ENCODE measurements around the gene IER5L.

The IER5L gene

DNA sequence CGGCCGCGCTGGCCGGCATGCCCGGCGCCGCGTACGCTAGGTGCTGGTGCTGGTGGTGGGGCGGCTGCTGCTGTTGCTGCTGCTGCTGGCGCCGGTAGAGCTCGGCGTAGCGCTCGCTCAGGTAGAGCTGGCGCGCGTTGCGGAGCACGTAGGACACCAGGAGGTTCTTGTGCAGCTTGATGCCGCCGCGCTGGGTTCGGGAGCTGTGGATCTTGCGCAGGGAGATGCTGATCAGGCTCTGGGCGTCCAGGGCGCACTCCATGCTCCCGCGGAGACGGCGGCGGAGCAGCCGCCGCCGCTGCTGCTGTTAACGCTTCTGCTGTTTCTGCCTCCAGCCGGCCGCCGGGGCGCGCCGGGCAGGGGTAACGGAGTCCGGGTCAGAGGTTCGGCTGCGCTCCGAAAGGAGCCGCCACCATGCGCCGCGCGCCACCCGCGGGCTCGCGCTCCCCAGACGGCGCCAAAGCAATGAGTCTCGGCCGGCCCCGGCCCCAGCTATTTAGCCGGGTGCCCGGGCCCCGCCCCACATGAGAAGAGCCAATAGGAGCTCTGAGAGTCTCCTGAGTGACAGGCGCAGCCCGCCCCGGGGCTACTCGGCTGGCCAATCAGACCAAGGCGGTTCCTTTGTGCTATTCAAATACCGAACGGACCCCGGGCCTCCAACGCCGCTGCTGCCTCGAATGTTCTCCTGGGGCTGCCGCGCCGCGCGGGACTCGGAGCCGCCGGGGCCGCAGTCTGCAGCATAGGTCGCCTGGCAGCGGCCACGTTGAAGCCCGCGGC, at the start of gene IER5L:
Gene IER5L (minus strand): TSS at position 471 of the 777 bp plus-strand sequence. CDS start 209 bp downstream, at position 262.
- peak; percentile 33 to 91 (median 82) for DNase-seq

GRCh38 chr9:129227843-129228189, 49.8 kb upstream of the IER5L start:
- no peak for DNase-seq

DNA sequence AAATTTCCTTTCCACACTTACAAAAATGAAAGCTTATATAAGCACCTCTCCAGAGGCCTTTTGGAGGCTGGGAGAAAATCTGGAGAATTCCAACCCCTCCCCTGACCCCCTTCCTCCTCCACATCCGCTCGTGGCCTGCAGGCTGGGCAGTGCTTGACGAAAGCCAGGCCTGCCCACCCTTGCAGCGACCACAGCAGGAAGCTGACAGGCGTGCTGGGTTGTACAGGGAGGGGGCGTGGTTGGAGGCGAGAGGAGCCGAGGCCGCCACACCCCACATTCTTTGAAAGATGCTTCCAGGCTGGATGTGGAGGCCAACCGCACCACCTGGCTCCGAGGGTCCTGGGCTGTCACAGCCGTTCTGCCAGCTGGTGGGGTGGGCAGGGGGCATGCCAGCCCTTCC, 47.8 kb upstream of the IER5L start:
- no peak for DNase-seq

- DNase-seq, result no peak
Measured at GRCh38 chr9:129225490-129225778, 47.4 kb upstream of the IER5L start.

- no peak for DNase-seq
Measured at GRCh38 chr9:129224618-129225489, 46.8 kb upstream of the IER5L start.

DNA sequence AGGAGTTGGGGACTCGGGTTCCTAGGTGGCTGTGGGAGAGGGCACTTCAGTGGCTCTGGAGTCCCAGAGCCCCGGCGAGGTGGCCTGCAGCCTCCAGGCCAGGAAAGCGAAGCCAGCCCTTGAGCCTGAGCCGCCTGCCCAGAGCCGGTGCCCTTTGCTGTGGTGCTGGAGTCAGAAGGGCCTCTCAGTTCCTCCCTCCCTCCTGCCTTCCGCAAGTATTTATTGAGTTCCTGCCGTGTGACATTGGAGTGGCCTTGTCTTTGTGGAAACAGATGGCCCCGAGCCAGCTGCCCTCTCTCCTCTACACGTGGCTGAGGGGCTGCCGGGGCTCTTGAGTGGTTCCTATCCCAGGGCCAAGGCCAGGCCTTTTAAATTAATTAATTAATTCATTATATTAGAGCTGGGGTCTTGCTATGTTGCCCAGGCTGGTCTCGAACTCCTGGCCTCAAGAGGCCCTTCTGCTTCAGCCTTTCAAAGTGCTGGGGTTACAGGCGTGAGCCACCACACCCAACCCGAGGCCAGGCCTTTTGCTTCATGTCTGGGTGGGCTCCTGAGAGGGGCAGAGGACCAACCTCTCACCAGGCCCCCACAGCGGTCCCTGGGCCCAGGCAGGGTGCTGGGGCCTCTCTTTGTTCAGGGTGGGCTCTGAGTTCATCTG, 45.6 kb upstream of the IER5L start:
- no peak for DNase-seq

- DNase-seq, result no peak
Measured at GRCh38 chr9:129222819-129223218, 44.8 kb upstream of the IER5L start.

DNA sequence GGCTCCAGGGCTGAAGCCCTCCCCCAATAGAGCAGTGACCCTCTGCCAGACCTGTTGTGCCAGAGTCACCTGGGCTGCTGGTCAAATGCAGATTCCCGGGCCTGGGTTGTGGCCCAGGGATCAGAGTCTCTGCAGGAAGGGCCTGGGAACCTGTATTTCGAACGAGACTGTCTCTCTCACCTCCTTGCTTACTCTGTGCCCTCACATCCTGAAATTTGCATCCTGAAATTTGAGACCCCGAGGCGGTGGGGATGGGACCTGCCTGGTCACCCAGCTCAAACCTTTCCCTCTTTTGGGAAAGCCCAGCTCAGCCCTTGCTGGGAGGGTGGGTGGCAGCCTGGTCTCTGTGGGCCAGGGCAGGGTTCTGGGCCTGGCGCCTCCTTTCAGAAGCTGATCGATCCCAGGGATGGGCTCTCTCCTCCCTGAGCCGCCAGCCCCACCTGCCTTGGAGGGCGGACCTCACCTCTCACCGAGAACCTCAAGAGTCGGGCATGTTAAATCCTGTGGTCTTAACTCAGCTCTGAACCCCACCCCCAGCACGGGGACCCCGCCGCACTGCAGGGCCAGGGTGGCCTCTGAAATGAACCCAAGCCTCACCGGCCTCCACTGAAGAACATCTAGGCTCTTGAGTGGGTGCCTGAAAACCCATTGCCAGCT, 44.0 kb upstream of the IER5L start:
- no peak for DNase-seq

- DNase-seq, result no peak
Measured at GRCh38 chr9:129221233-129221632, 43.2 kb upstream of the IER5L start.

- DNase-seq, result no peak
Measured at GRCh38 chr9:129220771-129221170, 42.7 kb upstream of the IER5L start.

DNA sequence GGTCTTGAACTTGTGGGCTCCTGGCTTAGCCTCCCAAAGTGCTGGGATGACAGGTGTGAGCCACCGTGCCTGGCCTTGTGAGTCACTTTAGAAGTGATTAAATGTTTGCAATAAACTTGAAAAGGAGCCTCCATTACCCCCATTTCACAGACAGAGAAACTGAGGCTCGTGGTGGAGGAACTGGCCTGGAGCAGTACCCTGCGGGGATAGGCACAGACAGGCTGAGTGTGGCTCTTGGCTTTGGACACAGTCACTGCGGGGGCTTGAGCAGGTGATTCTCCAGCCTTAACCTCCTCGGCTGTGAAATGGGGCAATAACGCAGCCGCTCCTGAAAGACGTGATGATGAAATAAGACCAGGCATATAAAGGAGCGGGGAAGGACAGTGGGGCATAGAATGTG, 40.9 kb upstream of the IER5L start:
- DNase-seq, result no peak

DNA sequence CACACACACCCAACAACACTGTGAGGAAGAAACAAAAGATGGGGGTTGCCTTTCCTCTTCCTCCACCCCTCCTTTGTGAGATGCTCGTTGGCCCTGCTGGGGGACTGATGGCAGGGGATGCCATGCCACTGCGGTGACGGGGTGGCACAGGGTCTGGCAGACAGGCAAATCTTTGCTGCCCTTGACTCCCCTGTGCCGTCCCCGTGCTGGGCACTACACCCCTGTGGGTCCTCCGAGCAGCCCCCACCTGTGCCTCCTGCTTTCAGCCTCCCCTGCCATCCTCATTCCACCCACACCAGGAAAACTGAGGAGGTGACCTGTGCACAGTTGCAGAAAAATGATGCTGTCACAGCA, 40.2 kb upstream of the IER5L start:
- no peak for DNase-seq

- no peak for DNase-seq
Measured at GRCh38 chr9:129213551-129213950, 35.5 kb upstream of the IER5L start.

DNA sequence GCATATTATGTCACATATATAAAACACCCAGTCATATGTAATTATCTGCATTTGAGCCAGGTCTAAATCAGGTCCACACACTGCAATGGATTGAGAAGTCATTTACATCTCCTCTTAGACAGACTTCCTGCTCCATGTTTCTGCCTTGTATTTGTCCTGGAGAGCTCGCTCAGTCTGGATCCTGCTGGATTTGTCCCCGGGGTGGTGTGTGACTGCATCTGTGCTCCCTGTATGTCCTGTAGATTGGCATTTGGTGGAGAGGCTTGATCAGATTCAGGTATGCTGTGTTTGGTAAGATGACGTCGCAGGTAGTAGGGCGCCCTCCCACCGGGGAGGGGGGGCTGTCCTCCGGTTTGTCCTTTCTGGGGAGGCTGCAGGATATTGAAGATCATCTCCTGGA, 33.6 kb upstream of the IER5L start:
- no peak for DNase-seq

GRCh38 chr9:129210125-129210524, 32.1 kb upstream of the IER5L start:
- DNase-seq, result no peak

- DNase-seq, result no peak
Measured at GRCh38 chr9:129209580-129209979, 31.5 kb upstream of the IER5L start.

DNA sequence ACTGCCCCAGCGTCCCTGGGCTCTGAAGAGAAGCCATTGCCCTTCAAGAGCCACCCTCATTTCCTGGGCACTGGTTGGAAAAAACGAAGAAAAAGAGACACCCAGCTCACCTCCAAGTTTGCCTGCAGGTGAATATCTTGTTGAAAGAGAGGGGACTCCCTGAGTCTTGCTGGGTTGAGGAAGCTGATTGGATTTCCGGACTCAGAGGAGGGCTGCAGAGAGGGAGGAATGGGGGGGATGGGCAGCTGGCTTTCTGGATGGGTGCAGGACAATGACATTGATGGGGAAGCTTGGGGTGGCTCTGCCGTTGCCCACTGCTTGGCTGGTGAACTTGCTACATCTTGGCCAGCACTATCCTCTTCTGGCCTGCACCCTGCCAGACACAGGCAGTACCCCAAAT, 31.0 kb upstream of the IER5L start:
- no peak for DNase-seq

DNA sequence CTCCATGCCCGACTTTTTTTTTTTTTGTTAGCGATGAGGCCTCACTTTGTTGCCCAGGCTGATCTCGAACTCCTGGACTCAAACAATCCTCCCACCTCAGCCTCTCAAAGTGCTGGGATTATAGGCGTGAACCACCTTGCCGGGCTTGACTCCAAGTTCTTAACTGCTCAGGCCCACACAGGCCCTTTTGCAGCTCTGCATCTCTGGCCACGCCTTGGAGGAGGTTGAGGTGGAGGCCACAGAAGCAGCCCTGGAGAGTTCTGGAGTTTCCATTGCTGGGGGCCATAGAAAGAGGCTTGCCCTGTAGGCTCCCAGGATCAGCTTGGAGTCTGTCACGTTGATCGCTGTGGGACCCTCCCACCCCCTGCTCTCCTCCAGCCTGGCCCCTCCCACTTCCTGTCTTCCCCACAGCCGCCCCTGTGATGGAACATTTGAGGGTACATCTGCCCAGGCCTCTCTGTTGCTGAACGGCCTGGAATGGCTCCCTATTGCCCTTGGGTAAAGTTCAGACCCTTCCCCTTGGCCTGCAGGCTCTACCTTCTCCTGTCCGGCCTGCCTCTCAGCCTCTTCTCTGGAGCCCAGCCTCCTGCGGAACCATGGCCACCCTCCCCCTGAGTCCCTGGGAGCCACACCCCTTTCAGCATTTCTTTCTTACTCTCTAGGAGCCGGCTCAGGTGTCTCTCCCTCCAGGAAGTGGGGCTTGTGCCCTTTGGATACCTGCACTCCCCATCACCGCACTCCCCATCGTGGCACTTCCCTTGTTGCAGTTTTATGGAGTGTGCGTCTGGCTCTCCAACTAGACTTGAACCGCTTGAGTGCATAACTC, 30.4 kb upstream of the IER5L start:
- no peak for DNase-seq

- DNase-seq, result no peak
Measured at GRCh38 chr9:129206905-129207304, 28.8 kb upstream of the IER5L start.

DNA sequence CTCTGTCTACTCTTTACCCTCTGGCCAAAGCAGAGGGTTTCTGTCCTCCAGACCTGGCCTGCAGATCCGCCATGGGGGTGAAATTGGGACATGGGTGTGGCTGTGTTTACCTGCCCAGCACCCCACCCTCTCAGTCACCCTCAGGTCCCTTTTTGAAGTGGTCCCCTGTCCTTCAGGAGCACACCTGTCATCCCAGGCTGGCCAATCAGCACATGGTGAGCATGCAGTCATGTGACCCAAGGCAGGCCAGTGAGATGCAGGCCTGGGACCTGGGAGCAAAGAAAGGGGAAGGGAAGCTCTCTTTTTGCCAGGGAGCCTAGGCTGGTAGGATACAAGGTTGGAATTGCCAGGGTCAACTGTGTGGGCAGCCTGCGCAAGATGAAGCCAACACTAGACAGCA, 28.3 kb upstream of the IER5L start:
- DNase-seq, result no peak

- no peak for DNase-seq
Measured at GRCh38 chr9:129204840-129205239, 26.8 kb upstream of the IER5L start.

DNA sequence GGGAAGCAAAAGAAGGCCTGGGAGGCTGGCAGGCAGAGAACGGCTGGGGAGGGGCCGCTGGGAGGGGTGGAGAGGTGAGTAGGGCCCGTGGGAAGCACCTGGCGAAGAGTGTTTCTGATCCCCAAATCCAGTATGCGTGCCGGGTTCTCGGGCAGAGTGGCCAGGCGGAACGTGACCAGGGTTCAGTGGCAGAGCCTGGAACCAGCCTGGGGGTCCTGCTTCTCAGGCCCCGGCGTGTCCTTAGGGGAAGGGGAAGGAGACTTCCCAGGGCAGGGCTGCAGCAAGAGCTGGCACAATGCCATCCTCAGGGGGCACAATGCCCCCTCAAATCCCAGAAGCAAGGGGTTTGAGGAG, 25.5 kb upstream of the IER5L start:
- DNase-seq, result no peak
